ENCODE data around the gene NOXO1. TPM values are rescaled to one million over a fixed set of nuclear protein-coding genes. Genes with fewer than 3 reads are reported as not detected.

The NOXO1 gene
- total and polyA plus RNA-seq, 9 of the 15 experiments (the other 6 are each of a cell fraction or from before 2014, with no cell fraction given), result not detected

DNA sequence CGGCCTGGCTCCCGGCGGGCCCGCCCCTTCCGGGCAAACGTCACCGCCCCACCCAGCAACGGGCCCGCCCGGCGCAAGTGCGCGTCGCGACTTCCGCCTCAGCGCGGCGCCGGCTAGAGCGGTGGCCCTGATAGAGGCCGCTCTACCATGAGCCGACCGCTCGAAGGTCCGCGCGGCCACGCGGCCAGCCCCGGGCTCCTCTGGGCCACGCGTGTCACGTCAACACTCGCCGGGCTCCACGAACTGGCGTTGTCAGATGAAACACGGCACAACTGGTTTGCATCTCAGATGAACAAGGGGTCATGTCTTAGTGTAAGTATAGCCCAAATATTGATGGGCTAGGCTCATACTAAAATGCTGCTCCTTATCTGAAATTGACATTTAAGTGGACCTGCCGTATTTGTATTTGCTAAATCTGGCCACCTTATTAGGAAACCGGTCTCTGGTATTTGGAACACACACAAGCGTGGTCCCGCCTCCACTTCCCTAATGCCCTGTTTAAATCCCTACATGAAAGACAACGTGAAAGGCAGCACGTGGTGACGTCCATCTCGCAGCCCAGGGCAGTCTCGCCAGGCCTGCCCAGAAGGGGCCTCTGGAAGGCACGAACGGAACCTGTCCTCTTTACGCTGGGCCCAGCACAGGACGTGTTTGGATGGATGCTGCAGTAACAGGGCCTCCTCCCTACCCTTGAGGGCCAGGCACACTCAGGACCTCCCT, 28.7 kb upstream of the NOXO1 start, which contains the start of gene ZNF598 (continued):
- peak; percentile 87; the same call in 1 of the 2 replicates for TF ChIP-seq HDAC2 (IDR thresholded peaks at IDR 0.05)
- TF ChIP-seq CBFB (CRISPR knock-in tag; IDR thresholded peaks at IDR 0.05), result 0 out of 2 replicates have a peak, but pooled peaks have one; percentile 45
- peak; percentile 18; the same call in 1 of the 2 replicates for TF ChIP-seq TCF3 (CRISPR knock-in tag; IDR thresholded peaks at IDR 0.05)
- TF ChIP-seq POLR3G (IDR thresholded peaks at IDR 0.05; ENCODE audit: extremely low read depth, insufficient read length, insufficient replicate concordance), result no peak
- TF ChIP-seq STAT5B (CRISPR knock-in tag; IDR thresholded peaks at IDR 0.05), result no peak
- no peak for TF ChIP-seq ZNF695 (CRISPR knock-in tag; IDR thresholded peaks at IDR 0.05)
- TF ChIP-seq PML (IDR thresholded peaks at IDR 0.05; ENCODE audit: low read length), result peak; percentile 78
- TF ChIP-seq PTRF (tag; IDR thresholded peaks at IDR 0.05), result no peak
- TF ChIP-seq CHD2 (IDR thresholded peaks at IDR 0.05; ENCODE audit: low read depth, low read length), result no peak
- TF ChIP-seq, protein P1, sequence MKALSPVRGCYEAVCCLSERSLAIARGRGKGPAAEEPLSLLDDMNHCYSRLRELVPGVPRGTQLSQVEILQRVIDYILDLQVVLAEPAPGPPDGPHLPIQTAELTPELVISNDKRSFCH (CRISPR knock-in tag; IDR thresholded peaks at IDR 0.05), result no peak
- TF ChIP-seq, protein P1 (tag; IDR thresholded peaks at IDR 0.05), result peak; percentile 86
- peak; percentile 15; the same call in 1 of the 2 replicates for TF ChIP-seq ZNF24 (IDR thresholded peaks at IDR 0.05)
- TF ChIP-seq, protein P2, sequence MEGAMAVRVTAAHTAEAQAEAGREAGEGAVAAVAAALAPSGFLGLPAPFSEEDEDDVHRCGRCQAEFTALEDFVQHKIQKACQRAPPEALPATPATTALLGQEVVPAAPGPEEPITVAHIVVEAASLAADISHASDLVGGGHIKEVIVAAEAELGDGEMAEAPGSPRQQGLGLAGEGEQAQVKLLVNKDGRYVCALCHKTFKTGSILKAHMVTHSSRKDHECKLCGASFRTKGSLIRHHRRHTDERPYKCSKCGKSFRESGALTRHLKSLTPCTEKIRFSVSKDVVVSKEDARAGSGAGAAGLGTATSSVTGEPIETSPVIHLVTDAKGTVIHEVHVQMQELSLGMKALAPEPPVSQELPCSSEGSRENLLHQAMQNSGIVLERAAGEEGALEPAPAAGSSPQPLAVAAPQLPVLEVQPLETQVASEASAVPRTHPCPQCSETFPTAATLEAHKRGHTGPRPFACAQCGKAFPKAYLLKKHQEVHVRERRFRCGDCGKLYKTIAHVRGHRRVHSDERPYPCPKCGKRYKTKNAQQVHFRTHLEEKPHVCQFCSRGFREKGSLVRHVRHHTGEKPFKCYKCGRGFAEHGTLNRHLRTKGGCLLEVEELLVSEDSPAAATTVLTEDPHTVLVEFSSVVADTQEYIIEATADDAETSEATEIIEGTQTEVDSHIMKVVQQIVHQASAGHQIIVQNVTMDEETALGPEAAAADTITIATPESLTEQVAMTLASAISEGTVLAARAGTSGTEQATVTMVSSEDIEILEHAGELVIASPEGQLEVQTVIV (CRISPR knock-in tag; IDR thresholded peaks at IDR 0.05; ENCODE audit: borderline replicate concordance), result no peak
- TF ChIP-seq CAMTA2 (CRISPR knock-in tag; conservative IDR thresholded peaks at IDR 0.05), result no peak
- no peak for TF ChIP-seq HDAC6 (IDR thresholded peaks at IDR 0.05; ENCODE audit: low read depth, low read length)
- TF ChIP-seq ZNF124 (CRISPR knock-in tag; IDR thresholded peaks at IDR 0.05), result no peak
- TF ChIP-seq, protein P3, sequence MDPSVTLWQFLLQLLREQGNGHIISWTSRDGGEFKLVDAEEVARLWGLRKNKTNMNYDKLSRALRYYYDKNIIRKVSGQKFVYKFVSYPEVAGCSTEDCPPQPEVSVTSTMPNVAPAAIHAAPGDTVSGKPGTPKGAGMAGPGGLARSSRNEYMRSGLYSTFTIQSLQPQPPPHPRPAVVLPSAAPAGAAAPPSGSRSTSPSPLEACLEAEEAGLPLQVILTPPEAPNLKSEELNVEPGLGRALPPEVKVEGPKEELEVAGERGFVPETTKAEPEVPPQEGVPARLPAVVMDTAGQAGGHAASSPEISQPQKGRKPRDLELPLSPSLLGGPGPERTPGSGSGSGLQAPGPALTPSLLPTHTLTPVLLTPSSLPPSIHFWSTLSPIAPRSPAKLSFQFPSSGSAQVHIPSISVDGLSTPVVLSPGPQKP (CRISPR knock-in tag; IDR thresholded peaks at IDR 0.05), result no peak
- TF ChIP-seq ZNF436 (CRISPR knock-in tag; IDR thresholded peaks at IDR 0.05), result no peak
- TF ChIP-seq, protein P4, sequence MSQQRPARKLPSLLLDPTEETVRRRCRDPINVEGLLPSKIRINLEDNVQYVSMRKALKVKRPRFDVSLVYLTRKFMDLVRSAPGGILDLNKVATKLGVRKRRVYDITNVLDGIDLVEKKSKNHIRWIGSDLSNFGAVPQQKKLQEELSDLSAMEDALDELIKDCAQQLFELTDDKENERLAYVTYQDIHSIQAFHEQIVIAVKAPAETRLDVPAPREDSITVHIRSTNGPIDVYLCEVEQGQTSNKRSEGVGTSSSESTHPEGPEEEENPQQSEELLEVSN (IDR thresholded peaks at IDR 0.05; ENCODE audit: borderline replicate concordance in 1 of 2, extremely low read depth in 1 of 2, insufficient read depth in 1 of 2, insufficient read length in 1 of 2, low read depth in 1 of 2, low read length in 1 of 2, poor library complexity in 1 of 2, severe bottlenecking in 1 of 2), result peak; percentile 31 to 86
- TF ChIP-seq FOSL1 (tag; conservative IDR thresholded peaks at IDR 0.05), result no peak; the same call in 1 of the 2 replicates
- TF ChIP-seq ARID2 (IDR thresholded peaks at IDR 0.05), result no peak
- TF ChIP-seq, protein P5, sequence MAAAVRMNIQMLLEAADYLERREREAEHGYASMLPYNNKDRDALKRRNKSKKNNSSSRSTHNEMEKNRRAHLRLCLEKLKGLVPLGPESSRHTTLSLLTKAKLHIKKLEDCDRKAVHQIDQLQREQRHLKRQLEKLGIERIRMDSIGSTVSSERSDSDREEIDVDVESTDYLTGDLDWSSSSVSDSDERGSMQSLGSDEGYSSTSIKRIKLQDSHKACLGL (CRISPR knock-in tag; IDR thresholded peaks at IDR 0.05; ENCODE audit: borderline replicate concordance, poor library complexity, severe bottlenecking), result peak; percentile 79
- TF ChIP-seq ZNF212 (CRISPR knock-in tag; IDR thresholded peaks at IDR 0.05), result no peak

All from K562 (cell line).